GM19467 (cell line): Measurements from ENCODE around the gene UNC13D.
"Not testable (repeated sequence)": the region's sequence is repeated elsewhere in the genome, so short reads cannot be mapped to it uniquely, and the experiment has no call there.

Source experiments
- ATAC-seq: cut with Tn5 transposase; IDR thresholded peaks from one replicate; pipeline ENCODE4 v1.9.1; 2021; ENCODE audit warnings: mild to moderate bottlenecking, moderate library complexity; ENCODE audit not compliant: unreplicated experiment

The UNC13D gene

GRCh38 chr17:75843577-75844529 is at the start of gene UNC13D:
Gene UNC13D, minus strand, starts transcription at chr17:75844404. Its CDS starts 67 bp downstream, at chr17:75844337.
- no peak for ATAC-seq

- ATAC-seq: no peak
Measured at GRCh38 chr17:75893305-75894048, 49.3 kb upstream of the UNC13D start.

GRCh38 chr17:75892556-75893224 is 48.5 kb upstream of the UNC13D start:
- ATAC-seq: no peak

GRCh38 chr17:75891605-75892555 is 47.7 kb upstream of the UNC13D start:
- no peak for ATAC-seq

- ATAC-seq: no peak
Measured at GRCh38 chr17:75891022-75891604, 46.9 kb upstream of the UNC13D start.

GRCh38 chr17:75889454-75889853 is 45.2 kb upstream of the UNC13D start:
- ATAC-seq: no peak

GRCh38 chr17:75888484-75888883 is 44.3 kb upstream of the UNC13D start:
- no peak for ATAC-seq

GRCh38 chr17:75885860-75886259 is 41.7 kb upstream of the UNC13D start:
- ATAC-seq: not testable (repeated sequence)

- no peak for ATAC-seq
Measured at GRCh38 chr17:75885431-75885830, 41.2 kb upstream of the UNC13D start.

GRCh38 chr17:75881678-75882454 is 37.7 kb upstream of the UNC13D start:
- no peak for ATAC-seq

- ATAC-seq: no peak
Measured at GRCh38 chr17:75880266-75880665, 36.1 kb upstream of the UNC13D start.

GRCh38 chr17:75878174-75878998 is 34.2 kb upstream of the UNC13D start, which contains the start of gene TRIM47:
Gene TRIM47, minus strand, starts transcription at chr17:75878581. Its CDS starts 33 bp downstream, at chr17:75878548.
- no peak for ATAC-seq

- no peak for ATAC-seq
Measured at GRCh38 chr17:75877752-75878173, 33.6 kb upstream of the UNC13D start.

GRCh38 chr17:75876938-75877751 is 32.9 kb upstream of the UNC13D start:
- ATAC-seq: no peak

- no peak for ATAC-seq
Measured at GRCh38 chr17:75876190-75876937, 32.2 kb upstream of the UNC13D start.

GRCh38 chr17:75875940-75876189 is 31.7 kb upstream of the UNC13D start:
- no peak for ATAC-seq
